Measurements from ENCODE around the gene TNS2. TPM values are rescaled to one million over a fixed set of nuclear protein-coding genes. Genes with fewer than 3 reads are reported as not detected.
"Not testable (repeated sequence)": the region's sequence is repeated elsewhere in the genome, so short reads cannot be mapped to it uniquely, and the experiment has no call there.

TNS2 gene
- total and polyA plus RNA-seq, 9 of the 15 experiments (the other 6 are each of a cell fraction or from before 2014, with no cell fraction given) = 0.28 to 3.1 (median 1.2) TPM; not detected in 1

DNA sequence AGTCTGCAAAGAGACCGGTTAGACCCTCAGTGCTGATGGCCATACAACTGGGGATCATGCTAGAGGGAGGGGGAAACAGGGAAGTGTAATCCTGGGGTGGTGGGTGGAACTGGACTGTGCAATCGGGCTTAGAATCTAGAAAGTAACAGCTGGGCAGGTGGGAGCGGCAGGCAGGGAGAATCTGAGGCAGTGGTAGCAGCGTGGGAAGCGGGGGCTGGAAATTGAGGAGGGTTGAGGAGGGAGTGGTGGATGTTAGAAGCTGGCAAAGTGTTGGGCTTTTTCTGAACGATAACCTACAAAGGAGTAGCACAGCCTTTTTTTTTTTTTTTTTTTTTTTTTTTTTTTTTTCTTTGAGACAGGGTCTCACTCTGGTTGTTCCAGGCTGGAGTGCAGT, 44.5 kb downstream of the TNS2 start (continued):
- TF ChIP-seq, protein P1, sequence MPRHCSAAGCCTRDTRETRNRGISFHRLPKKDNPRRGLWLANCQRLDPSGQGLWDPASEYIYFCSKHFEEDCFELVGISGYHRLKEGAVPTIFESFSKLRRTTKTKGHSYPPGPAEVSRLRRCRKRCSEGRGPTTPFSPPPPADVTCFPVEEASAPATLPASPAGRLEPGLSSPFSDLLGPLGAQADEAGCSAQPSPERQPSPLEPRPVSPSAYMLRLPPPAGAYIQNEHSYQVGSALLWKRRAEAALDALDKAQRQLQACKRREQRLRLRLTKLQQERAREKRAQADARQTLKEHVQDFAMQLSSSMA (CRISPR knock-in tag; IDR thresholded peaks at IDR 0.05) = no peak
- TF ChIP-seq CEBPB (tag; IDR thresholded peaks at IDR 0.05) (no peak), HEY1 (CRISPR knock-in tag; IDR thresholded peaks at IDR 0.05; ENCODE audit: borderline replicate concordance) (no peak), SIX5 (IDR thresholded peaks at IDR 0.05; ENCODE audit: borderline replicate concordance in 1 of 2, insufficient read depth in 1 of 2, low read depth in 1 of 2, low read length in 2 of 2) (no peak), MTA3 (IDR thresholded peaks at IDR 0.05; ENCODE audit: borderline replicate concordance) (no peak), ZNF12 (CRISPR knock-in tag; IDR thresholded peaks at IDR 0.05) (no peak), U2AF2 (optimal IDR thresholded peaks at IDR 0.05; ENCODE audit: low read depth, low read length) (no peak), SPI1 (IDR thresholded peaks at IDR 0.05; ENCODE audit: borderline replicate concordance, low read depth, low read length) (peak; percentile 40; the same call in 1 of the 2 replicates)

DNA sequence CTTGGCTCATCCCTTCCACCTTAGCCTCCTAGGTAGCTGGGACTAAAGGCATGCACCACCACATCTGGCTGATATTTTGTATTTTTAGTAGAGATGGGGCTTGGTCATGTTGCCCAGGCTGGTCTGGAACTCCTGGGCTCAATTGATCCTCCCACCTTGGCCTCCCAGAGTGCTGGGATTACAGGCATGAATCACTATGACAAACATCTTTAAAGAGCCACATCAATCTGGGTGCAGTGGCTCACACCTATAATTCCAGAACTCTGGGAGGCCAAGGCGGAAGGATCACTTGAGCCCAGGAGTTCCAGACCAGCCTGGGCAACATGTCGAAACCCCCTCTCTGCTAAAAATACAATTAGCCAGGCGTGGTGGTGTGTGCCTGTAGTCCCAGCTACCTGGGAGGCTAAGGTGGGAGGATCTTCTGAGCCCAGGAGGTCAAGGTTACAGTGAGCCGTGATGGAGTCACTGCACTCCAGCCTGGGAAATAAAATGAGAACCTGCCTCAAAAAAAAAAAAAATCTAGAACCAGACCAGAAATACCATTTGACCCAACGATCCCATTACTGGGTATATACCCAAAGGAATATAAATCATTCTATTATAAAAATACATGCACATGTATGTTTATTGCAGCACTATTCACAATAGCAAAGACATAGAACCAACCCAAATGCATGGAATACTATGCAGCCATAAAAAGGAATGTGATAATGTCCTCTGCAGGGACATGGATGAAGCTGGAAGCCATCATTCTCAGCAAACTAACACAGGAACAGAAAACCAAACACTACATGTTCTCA, 45.1 kb downstream of the TNS2 start:
- H3K4me3 ChIP-seq; DNase-seq (ENCODE audit: extremely low read depth in 1 of 4, low spot score in 3 of 4); CTCF ChIA-PET (ENCODE audit: low intra/inter-chr PET ratio); H3K4me2 ChIP-seq (ENCODE audit: insufficient read depth, low read length); H3K79me2 ChIP-seq (ENCODE audit: control insufficient read depth, insufficient read depth, low read length); H3K36me3 ChIP-seq (ENCODE audit: control insufficient read depth, insufficient read depth, low read length); H3K9me3 ChIP-seq (replicated peaks; ENCODE audit: control insufficient read depth, insufficient read depth, low read depth, low read length); FAIRE-seq; H2AFZ ChIP-seq (ENCODE audit: low read depth, low read length); H4K20me1 ChIP-seq (replicated peaks; ENCODE audit: control insufficient read depth, insufficient read depth, low read length); H3K27ac ChIP-seq (ENCODE audit: extremely low read depth, low read depth, low read length); in situ Hi-C loops (cut with MboI); intact Hi-C loops (cut with micrococcal nuclease); H3K9ac ChIP-seq (ENCODE audit: insufficient read depth in 1 of 2, low read depth in 2 of 2, low read length in 2 of 2); H3K27me3 ChIP-seq (ENCODE audit: control insufficient read depth in 2 of 2, insufficient read depth in 2 of 2, low read length in 2 of 2); ATAC-seq; BruUV-seq (replicated peaks); H3K9me1 ChIP-seq (ENCODE audit: control insufficient read depth, insufficient read depth, low read length): not testable (repeated sequence)
- peaks cover 31 to 33% of the 10 kb centered on the region in 2 experiments for H3K4me1 ChIP-seq (replicated peaks in 1 of 2; ENCODE audit: control insufficient read depth in 2 of 2, insufficient read depth in 2 of 2, low read length in 2 of 2)
- 62% methylated on average over 5 of the region's 5 CpGs for WGBS (ENCODE audit: insufficient coverage, low coverage, missing lambda C conversion rate)
- TF ChIP-seq ZNF146 (CRISPR knock-in tag; IDR thresholded peaks at IDR 0.05; ENCODE audit: unreplicated experiment) = peak; percentile 70
- POLR2A ChIA-PET = interaction anchor here (1.0 to 1.5 kb wide), 2 partner anchors 16 to 40 kb away, joined by 3 to 6 read pairs; partner anchors contain the start of gene SPRYD3

DNA sequence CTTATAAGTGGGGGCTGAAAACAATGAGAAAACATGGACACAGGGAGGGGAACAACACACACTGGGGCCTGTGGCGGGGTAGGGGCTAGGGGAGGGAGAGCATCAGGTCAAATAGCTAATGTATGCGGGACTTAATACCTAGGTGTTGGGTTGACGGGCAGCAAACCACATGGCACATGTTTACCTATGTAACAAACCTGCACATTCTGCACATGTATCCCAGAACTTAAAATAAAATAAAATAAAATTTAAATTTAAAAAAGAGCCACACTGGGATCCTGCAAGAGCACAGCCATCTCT, 45.7 kb downstream of the TNS2 start:
- H3K27me3 ChIP-seq (ENCODE audit: control insufficient read depth in 2 of 2, insufficient read depth in 2 of 2, low read length in 2 of 2); H3K9me3 ChIP-seq (replicated peaks; ENCODE audit: control insufficient read depth, insufficient read depth, low read depth, low read length); H3K36me3 ChIP-seq (ENCODE audit: control insufficient read depth, insufficient read depth, low read length); intact Hi-C loops (cut with micrococcal nuclease); in situ Hi-C loops (cut with MboI); H3K79me2 ChIP-seq (ENCODE audit: control insufficient read depth, insufficient read depth, low read length); H3K4me3 ChIP-seq; ATAC-seq; H2AFZ ChIP-seq (ENCODE audit: low read depth, low read length); FAIRE-seq; H3K9ac ChIP-seq (ENCODE audit: insufficient read depth in 1 of 2, low read depth in 2 of 2, low read length in 2 of 2); CTCF ChIA-PET (ENCODE audit: low intra/inter-chr PET ratio); H4K20me1 ChIP-seq (replicated peaks; ENCODE audit: control insufficient read depth, insufficient read depth, low read length); BruUV-seq (replicated peaks); H3K9me1 ChIP-seq (ENCODE audit: control insufficient read depth, insufficient read depth, low read length); H3K4me2 ChIP-seq (ENCODE audit: insufficient read depth, low read length); H3K27ac ChIP-seq (ENCODE audit: extremely low read depth, low read depth, low read length); DNase-seq (ENCODE audit: extremely low read depth in 1 of 4, low spot score in 3 of 4): not testable (repeated sequence)
- peaks cover 31 to 33% of the 10 kb centered on the region in 2 experiments for H3K4me1 ChIP-seq (replicated peaks in 1 of 2; ENCODE audit: control insufficient read depth in 2 of 2, insufficient read depth in 2 of 2, low read length in 2 of 2)
- 83% methylated on average over 3 of the region's 3 CpGs for WGBS (ENCODE audit: insufficient coverage, low coverage, missing lambda C conversion rate)
- POLR2A ChIA-PET = interaction anchor here (1.0 kb wide), 1 partner anchor 16 kb away, joined by 3 read pairs; the partner anchor contains the start of gene SPRYD3
